Fibroblast of pulmonary artery (primary cell): ENCODE data around the gene PRR9.

Experiments
- DNase-seq: peaks from one replicate; pipeline ENCODE4 v3.0.0-alpha.2; 2010; ENCODE audit warnings: low read depth
- H3K4me3 ChIP-seq: replicated peaks from 2 replicates; pipeline ENCODE4 v1.5.1; 2011; ENCODE audit warnings: low read depth, mild to moderate bottlenecking, control low read depth, low read length, moderate library complexity
- CTCF ChIP-seq: IDR thresholded peaks from 2 replicates; pipeline ENCODE4 v1.5.1; 2011; ENCODE audit warnings: mild to moderate bottlenecking, control low read depth, low read length, inconsistent platforms; ENCODE audit errors: missing control alignments

The PRR9 gene

GRCh38 chr1:153192697-153193096 lies 24.7 kb upstream of the PRR9 start:
- no peak for DNase-seq
- no peak overlapping the region for H3K4me3 ChIP-seq
- TF ChIP-seq CTCF, result no peak

- no peak overlapping the region for H3K4me3 ChIP-seq
- TF ChIP-seq CTCF, result no peak
- no peak for DNase-seq
Measured at GRCh38 chr1:153194331-153195050, 22.9 kb upstream of the PRR9 start.

- no peak for TF ChIP-seq CTCF
- no peak for DNase-seq
- H3K4me3 ChIP-seq, result no peak overlapping the region
Measured at GRCh38 chr1:153195216-153195615, 22.2 kb upstream of the PRR9 start.

GRCh38 chr1:153202006-153202405 lies 15.4 kb upstream of the PRR9 start:
- H3K4me3 ChIP-seq, result no peak overlapping the region
- TF ChIP-seq CTCF, result no peak
- no peak for DNase-seq

GRCh38 chr1:153203130-153203529 lies 14.3 kb upstream of the PRR9 start, which contains the start of gene LELP1:
Gene LELP1, plus strand, starts transcription at chr1:153203430. Its CDS starts 1,278 bp downstream, at chr1:153204708.
- TF ChIP-seq CTCF, result no peak
- H3K4me3 ChIP-seq, result no peak within 1 kb of the TSS
- DNase-seq, result no peak

- DNase-seq, result no peak
- TF ChIP-seq CTCF, result no peak
- no peak overlapping the region for H3K4me3 ChIP-seq
Measured at GRCh38 chr1:153206631-153207030, 10.8 kb upstream of the PRR9 start.

- H3K4me3 ChIP-seq, result no peak overlapping the region
- no peak for DNase-seq
- TF ChIP-seq CTCF, result no peak
Measured at GRCh38 chr1:153210206-153210605, 7.2 kb upstream of the PRR9 start.
